Natural killer cell (primary cell): ENCODE measurements around the gene C4BPA. TPM values are rescaled to one million over a fixed set of nuclear protein-coding genes. Genes with fewer than 3 reads are reported as not detected.
A peak's percentile ranks its signal among the peaks of the same experiment; 100 is the strongest.

Experiments
- ATAC-seq, 3 donors: fragments of 150-1000 bp in 2 of 3; fragments of 200-7000 bp in 1 of 3; cut with Tn5 transposase; 1 replicate in 1 of 3; 2 replicates in 2 of 3; pipeline ENCODE4 v1.10.0; 2021; ENCODE audit warnings: mild to moderate bottlenecking in 2 of 3, moderate library complexity in 2 of 3
- DNase-seq, 2 donors: peaks; one replicate each; pipeline versions ENCODE4 v3.0.0 to v3.0.0-alpha.2; 2013 to 2021; ENCODE audit warnings: mixed read lengths in 1 of 2
- H3K27ac ChIP-seq: one replicate; pipeline ENCODE4 v1.5.1; 2013; ENCODE audit warnings: mild to moderate bottlenecking, low read length
- H3K27me3 ChIP-seq: one replicate; pipeline ENCODE4 v1.6.1; 2013; ENCODE audit warnings: low read length; ENCODE audit not compliant: control insufficient read depth, insufficient read depth
- H3K36me3 ChIP-seq: one replicate; pipeline ENCODE4 v1.6.1; 2013; ENCODE audit warnings: low read length; ENCODE audit not compliant: control insufficient read depth, insufficient read depth
- H3K4me1 ChIP-seq: one replicate; pipeline ENCODE4 v1.6.1; 2013; ENCODE audit warnings: low read length; ENCODE audit not compliant: control insufficient read depth, insufficient read depth
- H3K4me3 ChIP-seq: one replicate; pipeline ENCODE4 v1.5.1; 2013; ENCODE audit warnings: low read length
- H3K9me3 ChIP-seq: one replicate; pipeline ENCODE4 v1.6.1; 2013; ENCODE audit warnings: low read length; ENCODE audit not compliant: control insufficient read depth, insufficient read depth
- H3K27ac Mint-ChIP-seq, 2 donors: one replicate each; pipeline ENCODE4 v1.8.0; 2022; ENCODE audit warnings: mild to moderate bottlenecking in 2 of 2, mixed read lengths in 2 of 2, moderate library complexity in 1 of 2
- H3K27me3 Mint-ChIP-seq, 2 donors: one replicate each; pipeline ENCODE4 v1.8.0; 2022; ENCODE audit warnings: low read depth in 2 of 2, mixed read lengths in 2 of 2
- H3K36me3 Mint-ChIP-seq: one replicate; pipeline ENCODE4 v1.8.0; 2022; ENCODE audit warnings: mixed read lengths
- H3K4me1 Mint-ChIP-seq, 2 donors: one replicate each; pipeline ENCODE4 v1.8.0; 2022; ENCODE audit warnings: mixed read lengths in 2 of 2
- H3K4me3 Mint-ChIP-seq: one replicate; pipeline ENCODE4 v1.8.0; 2022; ENCODE audit warnings: mild to moderate bottlenecking, moderate library complexity, mixed read lengths
- H3K9me3 Mint-ChIP-seq, 2 donors: one replicate each; pipeline ENCODE4 v1.8.0; 2022; ENCODE audit warnings: mixed read lengths in 2 of 2
- WGBS: methylation state at CpG from one replicate; pipeline ENCODE4 v1.1.7; 2013; ENCODE audit warnings: missing lambda C conversion rate; ENCODE audit not compliant: insufficient coverage; 5-methylcytosine and 5-hydroxymethylcytosine counted together
- intact Hi-C: fragments of 100-400 bp; cut with micrococcal nuclease; formaldehyde crosslinking; loops from one replicate; pipeline ENCODE4 v1.14.2; 2022
- total RNA-seq, 4 donors: library from RNA; stranded (reverse); fragments of 120-200 nt in 1 of 4; gene quantifications; one replicate each; pipeline versions ENCODE4 v1.2.3 to v1.2.4, GENCODE V29; 2013 to 2022
- TF ChIP-seq, protein P1 (sequence below): fragments of 200-600 bp; IDR thresholded peaks from one replicate; pipeline ENCODE4 v1.8.0; 2022; ENCODE audit warnings: antibody characterized with exemption

C4BPA gene
- total RNA-seq, 3 donors from 2014 or later (not counting 1 experiment from before 2014, with no cell fraction given): not detected

DNA sequence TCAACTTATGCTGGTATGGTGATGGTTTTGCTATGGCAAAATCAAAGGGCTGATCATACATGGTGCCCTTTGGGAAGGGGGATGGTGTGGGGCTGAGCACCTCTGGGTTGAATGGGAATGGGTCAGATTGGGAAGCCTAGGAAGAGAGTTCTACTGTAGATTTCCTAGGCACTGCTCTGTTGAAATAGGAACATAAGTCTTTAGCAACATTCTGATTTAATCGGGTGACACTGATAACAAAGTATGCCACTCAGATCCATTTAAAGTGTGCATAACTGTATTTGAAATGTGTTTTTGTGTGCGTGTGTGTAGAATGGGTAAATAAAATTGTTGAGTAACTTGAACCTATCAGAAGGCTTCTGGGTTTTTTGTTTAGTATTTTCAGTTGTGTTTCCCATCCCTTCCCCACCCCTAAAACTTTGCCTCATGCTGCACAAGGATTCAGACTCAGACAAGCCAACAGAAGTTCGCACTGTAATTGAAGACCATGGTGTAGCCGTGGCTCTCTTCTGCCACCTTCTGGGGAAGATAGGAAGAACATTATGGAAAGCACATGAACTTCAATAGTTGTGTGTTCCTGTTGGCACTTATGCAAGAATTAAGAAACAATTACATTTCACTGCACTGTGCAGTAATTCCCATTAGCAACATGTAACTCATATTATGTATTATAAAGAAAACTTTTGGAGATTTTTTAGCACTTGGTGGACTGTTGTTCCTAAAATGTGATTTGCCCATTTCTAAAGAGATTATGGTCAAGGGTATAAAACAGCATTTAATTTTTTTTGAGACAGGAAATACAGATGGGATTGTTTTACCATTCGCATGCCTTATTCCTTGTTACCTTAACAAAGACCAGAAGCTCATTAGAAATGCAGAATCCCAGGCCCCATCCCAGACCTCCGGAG lies 26.3 kb upstream of the C4BPA start:
- DNase-seq: peak in 1 of 2 donors; percentile 89
- Mint-ChIP-seq H3K27ac (no peak overlapping the region), H3K27me3 (peaks cover 8 to 11% of the 10 kb centered on the region in 2 donors)

DNA sequence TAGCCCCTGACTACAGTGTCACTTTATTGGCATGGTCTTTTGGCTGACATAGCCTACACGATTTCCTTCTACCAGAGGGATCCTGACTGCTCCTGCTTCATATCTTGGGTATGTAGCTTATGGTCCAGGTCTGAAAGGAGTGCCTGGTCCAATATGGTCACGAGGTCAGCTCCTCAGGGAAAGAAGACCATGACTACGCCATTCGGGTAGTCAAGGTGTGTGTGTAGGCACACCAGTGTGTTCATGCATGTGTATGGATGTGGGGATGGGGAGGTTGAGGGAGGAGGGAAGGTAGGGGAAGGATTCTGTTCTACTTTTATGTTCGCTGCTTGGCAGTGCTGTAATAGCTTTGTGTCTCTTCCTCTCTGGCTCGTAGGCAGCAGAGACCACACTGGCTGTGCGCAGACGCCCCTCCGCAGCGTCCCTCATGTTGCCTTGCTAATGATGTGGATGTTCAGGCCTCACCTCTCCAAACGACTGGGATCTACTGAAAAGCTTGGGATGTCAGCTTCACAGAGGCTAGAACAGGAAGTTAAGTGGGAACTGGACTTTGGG lies 25.4 kb upstream of the C4BPA start:
- H3K9me3 ChIP-seq: no peaks in the 10 kb centered on the region
- no peaks in the 10 kb centered on the region for H3K36me3 Mint-ChIP-seq
- ATAC-seq: no peak
- intact Hi-C loops: no loop called here
- H3K27ac ChIP-seq: no peak overlapping the region
- peaks cover 12 to 17% of the 10 kb centered on the region in 2 donors for H3K27me3 Mint-ChIP-seq
- H3K27ac Mint-ChIP-seq: no peak overlapping the region
- H3K9me3 Mint-ChIP-seq: no peaks in the 10 kb centered on the region
- DNase-seq: no peak
- no peaks in the 10 kb centered on the region for H3K4me1 ChIP-seq
- TF ChIP-seq, protein P1, sequence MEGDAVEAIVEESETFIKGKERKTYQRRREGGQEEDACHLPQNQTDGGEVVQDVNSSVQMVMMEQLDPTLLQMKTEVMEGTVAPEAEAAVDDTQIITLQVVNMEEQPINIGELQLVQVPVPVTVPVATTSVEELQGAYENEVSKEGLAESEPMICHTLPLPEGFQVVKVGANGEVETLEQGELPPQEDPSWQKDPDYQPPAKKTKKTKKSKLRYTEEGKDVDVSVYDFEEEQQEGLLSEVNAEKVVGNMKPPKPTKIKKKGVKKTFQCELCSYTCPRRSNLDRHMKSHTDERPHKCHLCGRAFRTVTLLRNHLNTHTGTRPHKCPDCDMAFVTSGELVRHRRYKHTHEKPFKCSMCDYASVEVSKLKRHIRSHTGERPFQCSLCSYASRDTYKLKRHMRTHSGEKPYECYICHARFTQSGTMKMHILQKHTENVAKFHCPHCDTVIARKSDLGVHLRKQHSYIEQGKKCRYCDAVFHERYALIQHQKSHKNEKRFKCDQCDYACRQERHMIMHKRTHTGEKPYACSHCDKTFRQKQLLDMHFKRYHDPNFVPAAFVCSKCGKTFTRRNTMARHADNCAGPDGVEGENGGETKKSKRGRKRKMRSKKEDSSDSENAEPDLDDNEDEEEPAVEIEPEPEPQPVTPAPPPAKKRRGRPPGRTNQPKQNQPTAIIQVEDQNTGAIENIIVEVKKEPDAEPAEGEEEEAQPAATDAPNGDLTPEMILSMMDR: no peak
- H3K4me3 Mint-ChIP-seq: no peak overlapping the region
- no peaks in the 10 kb centered on the region for H3K36me3 ChIP-seq
- H3K27me3 ChIP-seq: no peaks in the 10 kb centered on the region
- no peaks in the 10 kb centered on the region for H3K4me1 Mint-ChIP-seq
- 90% methylated on average over 11 of the region's 11 CpGs for WGBS
- H3K4me3 ChIP-seq: no peak overlapping the region

More for the DNA sequence above, 26.3 kb upstream of the C4BPA start:
- Histone ChIP-seq H3K36me3 (no peaks in the 10 kb centered on the region), H3K9me3 (no peaks in the 10 kb centered on the region), H3K27me3 (no peaks in the 10 kb centered on the region), H3K27ac (no peak overlapping the region), H3K4me1 (no peaks in the 10 kb centered on the region), H3K4me3 (no peak overlapping the region)
- ATAC-seq: peak; percentile 92 to 100 (median 98)
- TF ChIP-seq, protein P1: peak; percentile 89
- Mint-ChIP-seq H3K36me3 (no peaks in the 10 kb centered on the region), H3K4me1 (no peaks in the 10 kb centered on the region), H3K9me3 (no peaks in the 10 kb centered on the region), H3K4me3 (no peak overlapping the region)
- intact Hi-C loops: loop anchor here (1.0 kb wide), 1 partner anchor 27 kb away; no protein-coding TSS in a partner anchor
- 60% methylated on average over 6 of the region's 6 CpGs for WGBS

DNA sequence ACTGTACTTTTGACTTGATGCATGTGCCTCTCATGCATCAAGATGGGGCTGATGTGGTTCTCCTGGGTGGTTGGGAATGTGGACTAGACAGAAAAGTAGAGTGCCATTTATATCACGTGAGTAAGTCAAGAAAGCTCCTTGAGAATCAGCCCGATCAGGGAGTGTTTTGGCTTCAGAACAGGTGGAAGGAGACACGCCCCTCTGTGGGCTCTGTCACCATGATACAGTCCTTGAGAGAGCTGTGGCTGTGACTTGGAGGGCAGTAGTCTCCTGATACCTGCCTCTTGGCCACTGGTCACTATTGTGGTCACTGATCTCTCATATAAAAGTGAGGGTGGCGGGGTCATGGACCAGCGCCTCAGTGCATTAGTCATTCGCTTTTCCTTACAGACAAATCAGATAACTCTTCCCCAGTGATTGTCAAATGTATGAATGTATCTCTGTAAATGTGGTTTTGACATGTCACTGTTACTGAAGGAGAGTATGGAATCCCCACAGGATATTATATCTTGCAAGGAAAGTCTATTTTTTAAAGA lies 24.3 kb upstream of the C4BPA start:
- DNase-seq: no peak
- H3K9me3 ChIP-seq: no peaks in the 10 kb centered on the region
- TF ChIP-seq, protein P1: no peak
- no peaks in the 10 kb centered on the region for H3K36me3 Mint-ChIP-seq
- H3K27me3 Mint-ChIP-seq: peaks cover 14 to 27% of the 10 kb centered on the region in 2 donors
- H3K9me3 Mint-ChIP-seq: no peaks in the 10 kb centered on the region
- no peak overlapping the region for H3K27ac Mint-ChIP-seq
- H3K4me1 Mint-ChIP-seq: peaks cover 3 to 4% of the 10 kb centered on the region in 2 donors
- intact Hi-C loops: no loop called here
- 93% methylated on average over 3 of the region's 6 CpGs for WGBS
- H3K4me3 ChIP-seq: no peak overlapping the region
- ATAC-seq: no peak
- H3K4me1 ChIP-seq: no peaks in the 10 kb centered on the region
- H3K36me3 ChIP-seq: no peaks in the 10 kb centered on the region
- H3K4me3 Mint-ChIP-seq: no peak overlapping the region
- no peak overlapping the region for H3K27ac ChIP-seq
- peaks cover 7% of the 10 kb centered on the region for H3K27me3 ChIP-seq
